ENCODE measurements around the gene TARM1.

TARM1 gene

DNA sequence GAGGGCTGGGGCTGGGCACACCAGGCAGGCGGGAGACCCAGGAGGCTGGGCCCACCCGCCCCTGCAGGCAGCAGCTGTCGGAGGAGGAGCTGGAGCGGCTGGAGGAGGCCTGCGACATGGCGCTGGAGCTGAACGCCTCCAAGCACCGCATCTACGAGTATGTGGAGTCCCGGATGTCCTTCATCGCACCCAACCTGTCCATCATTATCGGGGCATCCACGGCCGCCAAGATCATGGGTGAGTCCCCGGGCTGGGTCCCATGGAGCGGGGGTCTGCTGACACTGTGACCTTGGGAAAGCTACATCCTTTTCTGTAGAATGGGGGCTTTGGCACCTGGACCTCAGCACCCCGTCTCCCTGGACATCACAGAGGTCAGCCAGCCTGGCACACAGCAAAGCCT lies 42.5 kb upstream of the TARM1 start (continued):
- TF ChIP-seq ZNF157 (tag by site-specific recombination; IDR thresholded peaks at IDR 0.05): no peak
- no peak for TF ChIP-seq SALL2 (tag by site-specific recombination; IDR thresholded peaks at IDR 0.05; ENCODE audit: borderline replicate concordance)

DNA sequence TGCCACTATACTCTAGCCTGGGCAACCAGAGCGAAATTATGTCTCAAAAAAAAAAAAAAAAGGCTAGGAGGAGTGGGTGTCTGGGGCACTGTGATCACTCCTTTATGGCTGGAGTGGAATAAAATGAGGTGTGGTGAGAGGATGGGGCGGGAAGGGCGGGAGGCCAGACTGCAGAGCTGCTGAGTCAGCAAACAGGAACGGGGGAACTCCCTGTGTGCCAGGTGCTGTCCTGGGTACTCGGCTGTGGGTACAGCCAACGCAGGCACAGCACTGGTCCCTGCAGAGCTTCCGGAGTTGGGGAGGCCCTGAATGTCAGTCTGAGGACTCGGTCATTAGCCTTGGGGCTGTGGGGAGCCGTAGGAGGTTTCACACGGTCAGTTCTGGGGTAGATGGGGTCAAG lies 40.1 kb upstream of the TARM1 start:
- CTCF ChIA-PET: no interaction called here
- no peak for TF ChIP-seq ZNF416 (tag by site-specific recombination; IDR thresholded peaks at IDR 0.05)
- no peak for TF ChIP-seq ZNF585B (tag by site-specific recombination; IDR thresholded peaks at IDR 0.05)
- no peak for TF ChIP-seq ZNF133 (tag by site-specific recombination; IDR thresholded peaks at IDR 0.05)
- no peak for TF ChIP-seq ZNF558 (tag by site-specific recombination; IDR thresholded peaks at IDR 0.05)
- no peak for TF ChIP-seq EGR2 (tag by site-specific recombination; IDR thresholded peaks at IDR 0.05; ENCODE audit: low read depth)
- TF ChIP-seq ZNF670 (tag by site-specific recombination; IDR thresholded peaks at IDR 0.05; ENCODE audit: low read depth): no peak
- no peak for TF ChIP-seq ZNF48 (tag by site-specific recombination; IDR thresholded peaks at IDR 0.05)
- TF ChIP-seq, protein P1, sequence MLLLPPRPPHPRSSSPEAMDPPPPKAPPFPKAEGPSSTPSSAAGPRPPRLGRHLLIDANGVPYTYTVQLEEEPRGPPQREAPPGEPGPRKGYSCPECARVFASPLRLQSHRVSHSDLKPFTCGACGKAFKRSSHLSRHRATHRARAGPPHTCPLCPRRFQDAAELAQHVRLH (tag by site-specific recombination; IDR thresholded peaks at IDR 0.05): no peak
- no peak for TF ChIP-seq ZNF394 (tag by site-specific recombination; IDR thresholded peaks at IDR 0.05; ENCODE audit: borderline replicate concordance)
- TF ChIP-seq, protein P2, sequence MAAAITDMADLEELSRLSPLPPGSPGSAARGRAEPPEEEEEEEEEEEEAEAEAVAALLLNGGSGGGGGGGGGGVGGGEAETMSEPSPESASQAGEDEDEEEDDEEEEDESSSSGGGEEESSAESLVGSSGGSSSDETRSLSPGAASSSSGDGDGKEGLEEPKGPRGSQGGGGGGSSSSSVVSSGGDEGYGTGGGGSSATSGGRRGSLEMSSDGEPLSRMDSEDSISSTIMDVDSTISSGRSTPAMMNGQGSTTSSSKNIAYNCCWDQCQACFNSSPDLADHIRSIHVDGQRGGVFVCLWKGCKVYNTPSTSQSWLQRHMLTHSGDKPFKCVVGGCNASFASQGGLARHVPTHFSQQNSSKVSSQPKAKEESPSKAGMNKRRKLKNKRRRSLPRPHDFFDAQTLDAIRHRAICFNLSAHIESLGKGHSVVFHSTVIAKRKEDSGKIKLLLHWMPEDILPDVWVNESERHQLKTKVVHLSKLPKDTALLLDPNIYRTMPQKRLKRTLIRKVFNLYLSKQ (tag by site-specific recombination; IDR thresholded peaks at IDR 0.05; ENCODE audit: borderline replicate concordance): no peak
- no peak for TF ChIP-seq ZNF664 (tag by site-specific recombination; IDR thresholded peaks at IDR 0.05)
- no peak for TF ChIP-seq ZNF501 (tag by site-specific recombination; IDR thresholded peaks at IDR 0.05)
- TF ChIP-seq, protein P3, sequence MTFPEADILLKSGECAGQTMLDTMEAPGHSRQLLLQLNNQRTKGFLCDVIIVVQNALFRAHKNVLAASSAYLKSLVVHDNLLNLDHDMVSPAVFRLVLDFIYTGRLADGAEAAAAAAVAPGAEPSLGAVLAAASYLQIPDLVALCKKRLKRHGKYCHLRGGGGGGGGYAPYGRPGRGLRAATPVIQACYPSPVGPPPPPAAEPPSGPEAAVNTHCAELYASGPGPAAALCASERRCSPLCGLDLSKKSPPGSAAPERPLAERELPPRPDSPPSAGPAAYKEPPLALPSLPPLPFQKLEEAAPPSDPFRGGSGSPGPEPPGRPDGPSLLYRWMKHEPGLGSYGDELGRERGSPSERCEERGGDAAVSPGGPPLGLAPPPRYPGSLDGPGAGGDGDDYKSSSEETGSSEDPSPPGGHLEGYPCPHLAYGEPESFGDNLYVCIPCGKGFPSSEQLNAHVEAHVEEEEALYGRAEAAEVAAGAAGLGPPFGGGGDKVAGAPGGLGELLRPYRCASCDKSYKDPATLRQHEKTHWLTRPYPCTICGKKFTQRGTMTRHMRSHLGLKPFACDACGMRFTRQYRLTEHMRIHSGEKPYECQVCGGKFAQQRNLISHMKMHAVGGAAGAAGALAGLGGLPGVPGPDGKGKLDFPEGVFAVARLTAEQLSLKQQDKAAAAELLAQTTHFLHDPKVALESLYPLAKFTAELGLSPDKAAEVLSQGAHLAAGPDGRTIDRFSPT (tag by site-specific recombination; IDR thresholded peaks at IDR 0.05): no peak
- POLR2A ChIA-PET: interaction anchor here (2.4 kb wide), 1 partner anchor 16 kb away, joined by 9 read pairs; the partner anchor contains the start of gene CNOT3
- peaks cover 28 to 77% of the 10 kb centered on the region in 2 experiments for H3K36me3 ChIP-seq (ENCODE audit: control insufficient read depth in 2 of 2, insufficient read depth in 1 of 2, low read length in 2 of 2)
- no peak overlapping the region for H3K27ac ChIP-seq (ENCODE audit: extremely low read depth, low read depth, low read length)
- H3K4me3 ChIP-seq (ENCODE audit: low read depth, low read length): no peak overlapping the region
- peaks cover 3% of the 10 kb centered on the region for H3K4me1 ChIP-seq (ENCODE audit: control insufficient read depth, insufficient read depth, low read length)
- no peaks in the 10 kb centered on the region for H3K9me3 ChIP-seq (ENCODE audit: control insufficient read depth, insufficient read depth, low read depth, low read length)

DNA sequence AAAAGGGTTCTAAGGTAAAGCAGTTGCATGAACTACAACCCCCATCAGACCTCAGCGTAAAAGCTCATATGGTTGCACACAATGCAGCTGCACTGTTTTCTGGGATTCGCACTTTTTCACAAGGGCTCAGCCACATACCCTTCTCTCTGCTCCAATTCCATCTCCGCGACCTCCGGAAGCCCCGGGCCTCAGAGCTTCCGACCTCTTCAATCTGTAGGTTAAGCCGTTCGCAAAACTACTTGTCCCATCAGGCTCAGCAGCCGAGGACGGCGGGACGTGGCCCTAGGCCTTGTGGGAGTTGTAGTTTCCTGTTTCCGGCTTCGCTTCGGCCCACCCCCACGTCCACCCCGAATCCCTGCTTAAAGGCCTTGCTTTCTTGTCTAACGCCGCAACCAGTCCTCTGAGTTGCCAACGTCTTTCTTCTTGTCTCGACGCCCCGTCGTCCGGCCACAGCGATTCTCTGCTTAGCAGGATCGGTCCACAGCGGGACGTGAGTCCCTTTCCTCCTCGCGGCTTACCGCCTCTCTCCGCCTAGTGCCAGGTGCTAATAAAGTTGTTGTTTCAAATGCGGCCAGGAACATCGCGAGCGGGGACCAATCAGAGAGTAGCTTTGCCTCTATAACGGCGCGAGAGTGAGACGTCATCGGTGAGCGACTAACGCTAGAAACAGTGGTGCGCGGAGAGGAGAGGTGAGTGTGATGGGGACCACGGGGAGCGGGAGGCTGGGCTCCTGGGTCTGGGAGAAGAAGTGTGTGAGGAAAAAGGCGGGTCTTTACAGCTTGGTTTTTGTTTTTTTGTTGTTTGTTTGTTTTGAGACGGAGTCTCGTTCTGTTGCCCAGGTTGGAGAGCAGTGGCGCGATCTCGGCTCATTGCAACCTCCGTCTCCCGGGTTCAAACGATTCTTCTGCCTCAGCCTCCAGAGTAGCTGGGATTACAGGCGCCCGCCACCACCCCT lies 34.2 kb upstream of the TARM1 start, which contains the start of the genes PRPF31 and TFPT:
TSS of gene PRPF31 (plus strand) at position 646 of the 955 bp plus-strand sequence. CDS start 2,525 bp downstream, outside the sequence.
TSS of gene TFPT (minus strand) at position 549 of the 955 bp plus-strand sequence. CDS start at position 161, 388 bp downstream.
- POLR2A ChIA-PET: interaction anchor here (0.5 to 6.2 kb wide), 21 partner anchors 8 to 1380 kb away, joined by 3 to 116 read pairs (median 5); partner anchors contain the start of genes CNOT3, LENG1, LENG8 and MBOAT7
- CTCF ChIA-PET: interaction anchor here (0.6 to 1.5 kb wide), 6 partner anchors 22 to 272 kb away, joined by 3 read pairs; partner anchors contain the start of gene MBOAT7
- TF ChIP-seq KLF9 (tag by site-specific recombination; IDR thresholded peaks at IDR 0.05; ENCODE audit: low read depth) (peak; percentile 75), ZNF561 (tag by site-specific recombination; IDR thresholded peaks at IDR 0.05; ENCODE audit: borderline replicate concordance) (peak; percentile 99), ZNF423 (tag by site-specific recombination; IDR thresholded peaks at IDR 0.05) (no peak), ZNF792 (tag by site-specific recombination; IDR thresholded peaks at IDR 0.05) (no peak), ZNF274 (IDR thresholded peaks at IDR 0.05; ENCODE audit: low read length) (no peak), ZNF274 (tag by site-specific recombination; IDR thresholded peaks at IDR 0.05; ENCODE audit: borderline replicate concordance) (no peak), ZNF596 (tag by site-specific recombination; IDR thresholded peaks at IDR 0.05) (no peak)
- TF ChIP-seq, protein P4, sequence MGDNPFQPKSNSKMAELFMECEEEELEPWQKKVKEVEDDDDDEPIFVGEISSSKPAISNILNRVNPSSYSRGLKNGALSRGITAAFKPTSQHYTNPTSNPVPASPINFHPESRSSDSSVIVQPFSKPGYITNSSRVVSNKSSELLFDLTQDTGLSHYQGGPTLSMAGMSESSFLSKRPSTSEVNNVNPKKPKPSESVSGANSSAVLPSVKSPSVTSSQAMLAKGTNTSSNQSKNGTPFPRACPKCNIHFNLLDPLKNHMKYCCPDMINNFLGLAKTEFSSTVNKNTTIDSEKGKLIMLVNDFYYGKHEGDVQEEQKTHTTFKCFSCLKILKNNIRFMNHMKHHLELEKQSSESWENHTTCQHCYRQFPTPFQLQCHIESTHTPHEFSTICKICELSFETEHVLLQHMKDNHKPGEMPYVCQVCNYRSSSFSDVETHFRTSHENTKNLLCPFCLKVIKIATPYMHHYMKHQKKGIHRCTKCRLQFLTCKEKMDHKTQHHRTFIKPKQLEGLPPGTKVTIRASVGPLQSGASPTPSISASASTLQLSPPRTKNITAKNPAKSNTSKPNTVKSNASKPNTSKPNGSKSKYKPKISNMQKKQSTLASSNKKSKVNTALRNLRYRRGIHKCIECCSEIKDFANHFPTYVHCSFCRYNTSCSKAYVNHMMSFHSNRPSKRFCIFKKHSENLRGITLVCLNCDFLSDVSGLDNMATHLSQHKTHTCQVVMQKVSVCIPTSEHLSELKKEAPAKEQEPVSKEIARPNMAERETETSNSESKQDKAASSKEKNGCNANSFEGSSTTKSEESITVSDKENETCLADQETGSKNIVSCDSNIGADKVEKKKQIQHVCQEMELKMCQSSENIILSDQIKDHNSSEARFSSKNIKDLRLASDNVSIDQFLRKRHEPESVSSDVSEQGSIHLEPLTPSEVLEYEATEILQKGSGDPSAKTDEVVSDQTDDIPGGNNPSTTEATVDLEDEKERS (tag by site-specific recombination; IDR thresholded peaks at IDR 0.05): peak; percentile 88
- TF ChIP-seq, protein P5, sequence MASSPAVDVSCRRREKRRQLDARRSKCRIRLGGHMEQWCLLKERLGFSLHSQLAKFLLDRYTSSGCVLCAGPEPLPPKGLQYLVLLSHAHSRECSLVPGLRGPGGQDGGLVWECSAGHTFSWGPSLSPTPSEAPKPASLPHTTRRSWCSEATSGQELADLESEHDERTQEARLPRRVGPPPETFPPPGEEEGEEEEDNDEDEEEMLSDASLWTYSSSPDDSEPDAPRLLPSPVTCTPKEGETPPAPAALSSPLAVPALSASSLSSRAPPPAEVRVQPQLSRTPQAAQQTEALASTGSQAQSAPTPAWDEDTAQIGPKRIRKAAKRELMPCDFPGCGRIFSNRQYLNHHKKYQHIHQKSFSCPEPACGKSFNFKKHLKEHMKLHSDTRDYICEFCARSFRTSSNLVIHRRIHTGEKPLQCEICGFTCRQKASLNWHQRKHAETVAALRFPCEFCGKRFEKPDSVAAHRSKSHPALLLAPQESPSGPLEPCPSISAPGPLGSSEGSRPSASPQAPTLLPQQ (tag by site-specific recombination; IDR thresholded peaks at IDR 0.05): peak; percentile 86

More for the DNA sequence above, 34.2 kb upstream of the TARM1 start, which contains the start of the genes PRPF31 and TFPT:
- Histone ChIP-seq H3K4me1 (ENCODE audit: control insufficient read depth, insufficient read depth, low read length) (peaks cover 7% of the 10 kb centered on the region), H3K4me3 (ENCODE audit: low read depth, low read length) (peak within 1 kb of the TSS; percentile 95), H3K27ac (ENCODE audit: extremely low read depth, low read depth, low read length) (peak within 1 kb of the TSS; percentile 80), H3K9me3 (ENCODE audit: control insufficient read depth, insufficient read depth, low read depth, low read length) (no peaks in the 10 kb centered on the region), H3K36me3 (ENCODE audit: control insufficient read depth in 2 of 2, insufficient read depth in 1 of 2, low read length in 2 of 2) (peaks cover 42 to 52% of the 10 kb centered on the region in 2 experiments)

Data from HEK293 (cell line).